ENCODE measurements around the gene MAPK1. TPM values are rescaled to one million over a fixed set of nuclear protein-coding genes. Genes with fewer than 3 reads are reported as not detected.

MAPK1 gene
- total RNA-seq, 1 experiment from 2014 or later, result 87.4 TPM

DNA sequence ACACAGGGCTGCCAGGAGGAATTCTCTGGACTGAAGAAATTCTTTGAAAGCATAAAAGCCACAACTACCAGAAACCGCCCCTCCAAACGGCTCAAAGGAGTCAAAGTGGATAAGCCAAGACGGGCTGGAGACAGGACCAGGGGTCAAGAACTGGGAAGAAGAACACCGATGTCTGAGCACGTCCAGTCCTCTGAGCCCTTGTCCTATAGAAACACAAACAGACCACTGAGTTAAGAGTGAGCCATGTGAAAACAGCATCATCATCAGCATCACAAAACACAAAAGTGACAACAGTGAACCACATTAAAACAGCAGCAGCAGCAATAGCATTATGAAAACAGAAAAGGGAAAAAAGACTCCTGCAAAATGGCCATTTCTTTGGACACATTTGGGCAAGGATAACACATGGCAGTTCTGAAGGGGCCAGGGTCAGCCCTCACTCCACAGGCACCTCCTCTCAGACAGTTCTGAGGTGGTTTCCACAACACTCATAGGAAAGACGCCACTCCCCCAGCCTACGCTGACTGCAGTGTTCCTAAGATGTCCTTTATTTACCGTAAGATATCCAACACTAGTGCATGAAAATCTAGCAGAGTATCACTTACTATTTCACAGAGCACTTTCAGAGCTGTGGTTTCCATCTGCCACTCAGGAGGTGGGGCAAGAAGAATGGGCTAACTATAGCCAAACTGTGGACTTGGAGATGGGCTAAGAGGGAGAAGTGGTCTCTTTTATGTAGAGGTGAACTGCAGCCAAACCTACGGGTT lies 103.2 kb downstream of the MAPK1 start:
- Mint-ChIP-seq H3K36me3 (peaks cover 67% of the 10 kb centered on the region), H3K27ac (peak overlapping the region; percentile 25; the same call in 1 of the 2 replicates), H3K9me3 (no peaks in the 10 kb centered on the region), H3K27me3 (ENCODE audit: low read depth) (no peaks in the 10 kb centered on the region), H3K4me1 (no peaks in the 10 kb centered on the region), H3K4me3 (no peak overlapping the region)
- ChIA-PET POLR2A (interaction anchor here (0.7 to 1.0 kb wide), 2 partner anchors 12 to 189 kb away, joined by 3 read pairs; no protein-coding TSS in a partner anchor), CTCF (interaction anchor here (1.0 kb wide), 1 partner anchor 174 kb away, joined by 5 read pairs; no protein-coding TSS in a partner anchor)
- ATAC-seq, result no peak
- no peak for DNase-seq (ENCODE audit: low spot score)
- TF ChIP-seq ZNF317 (CRISPR knock-in tag; IDR thresholded peaks at IDR 0.05; ENCODE audit: borderline replicate concordance, low read depth) (no peak), FOXK1 (CRISPR knock-in tag; IDR thresholded peaks at IDR 0.05) (no peak), SOX15 (CRISPR knock-in tag; IDR thresholded peaks at IDR 0.05) (no peak), NFYB (CRISPR knock-in tag; conservative IDR thresholded peaks at IDR 0.05; ENCODE audit: low read depth) (no peak), TCF7 (CRISPR knock-in tag; IDR thresholded peaks at IDR 0.05; ENCODE audit: low read depth) (no peak), ESRRA (CRISPR knock-in tag; IDR thresholded peaks at IDR 0.05; ENCODE audit: borderline replicate concordance) (no peak), CTCF (IDR thresholded peaks at IDR 0.05) (no peak), NR2C2 (CRISPR knock-in tag; IDR thresholded peaks at IDR 0.05) (no peak), FOXP1 (CRISPR knock-in tag; IDR thresholded peaks at IDR 0.05; ENCODE audit: borderline replicate concordance) (no peak), GTF2I (CRISPR knock-in tag; conservative IDR thresholded peaks at IDR 0.05) (no peak), E2F1 (CRISPR knock-in tag; IDR thresholded peaks at IDR 0.05) (no peak)
- TF ChIP-seq, protein P1, sequence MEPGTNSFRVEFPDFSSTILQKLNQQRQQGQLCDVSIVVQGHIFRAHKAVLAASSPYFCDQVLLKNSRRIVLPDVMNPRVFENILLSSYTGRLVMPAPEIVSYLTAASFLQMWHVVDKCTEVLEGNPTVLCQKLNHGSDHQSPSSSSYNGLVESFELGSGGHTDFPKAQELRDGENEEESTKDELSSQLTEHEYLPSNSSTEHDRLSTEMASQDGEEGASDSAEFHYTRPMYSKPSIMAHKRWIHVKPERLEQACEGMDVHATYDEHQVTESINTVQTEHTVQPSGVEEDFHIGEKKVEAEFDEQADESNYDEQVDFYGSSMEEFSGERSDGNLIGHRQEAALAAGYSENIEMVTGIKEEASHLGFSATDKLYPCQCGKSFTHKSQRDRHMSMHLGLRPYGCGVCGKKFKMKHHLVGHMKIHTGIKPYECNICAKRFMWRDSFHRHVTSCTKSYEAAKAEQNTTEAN (CRISPR knock-in tag; IDR thresholded peaks at IDR 0.05), result no peak
- TF ChIP-seq, protein P2, sequence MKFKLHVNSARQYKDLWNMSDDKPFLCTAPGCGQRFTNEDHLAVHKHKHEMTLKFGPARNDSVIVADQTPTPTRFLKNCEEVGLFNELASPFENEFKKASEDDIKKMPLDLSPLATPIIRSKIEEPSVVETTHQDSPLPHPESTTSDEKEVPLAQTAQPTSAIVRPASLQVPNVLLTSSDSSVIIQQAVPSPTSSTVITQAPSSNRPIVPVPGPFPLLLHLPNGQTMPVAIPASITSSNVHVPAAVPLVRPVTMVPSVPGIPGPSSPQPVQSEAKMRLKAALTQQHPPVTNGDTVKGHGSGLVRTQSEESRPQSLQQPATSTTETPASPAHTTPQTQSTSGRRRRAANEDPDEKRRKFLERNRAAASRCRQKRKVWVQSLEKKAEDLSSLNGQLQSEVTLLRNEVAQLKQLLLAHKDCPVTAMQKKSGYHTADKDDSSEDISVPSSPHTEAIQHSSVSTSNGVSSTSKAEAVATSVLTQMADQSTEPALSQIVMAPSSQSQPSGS (CRISPR knock-in tag; IDR thresholded peaks at IDR 0.05; ENCODE audit: borderline replicate concordance, low read depth), result no peak
- TF ChIP-seq, protein P3, sequence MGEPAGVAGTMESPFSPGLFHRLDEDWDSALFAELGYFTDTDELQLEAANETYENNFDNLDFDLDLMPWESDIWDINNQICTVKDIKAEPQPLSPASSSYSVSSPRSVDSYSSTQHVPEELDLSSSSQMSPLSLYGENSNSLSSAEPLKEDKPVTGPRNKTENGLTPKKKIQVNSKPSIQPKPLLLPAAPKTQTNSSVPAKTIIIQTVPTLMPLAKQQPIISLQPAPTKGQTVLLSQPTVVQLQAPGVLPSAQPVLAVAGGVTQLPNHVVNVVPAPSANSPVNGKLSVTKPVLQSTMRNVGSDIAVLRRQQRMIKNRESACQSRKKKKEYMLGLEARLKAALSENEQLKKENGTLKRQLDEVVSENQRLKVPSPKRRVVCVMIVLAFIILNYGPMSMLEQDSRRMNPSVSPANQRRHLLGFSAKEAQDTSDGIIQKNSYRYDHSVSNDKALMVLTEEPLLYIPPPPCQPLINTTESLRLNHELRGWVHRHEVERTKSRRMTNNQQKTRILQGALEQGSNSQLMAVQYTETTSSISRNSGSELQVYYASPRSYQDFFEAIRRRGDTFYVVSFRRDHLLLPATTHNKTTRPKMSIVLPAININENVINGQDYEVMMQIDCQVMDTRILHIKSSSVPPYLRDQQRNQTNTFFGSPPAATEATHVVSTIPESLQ (CRISPR knock-in tag; IDR thresholded peaks at IDR 0.05), result no peak

- DNase-seq (ENCODE audit: low spot score) (no peak), ATAC-seq (no peak)
- Mint-ChIP-seq H3K4me1 (no peaks in the 10 kb centered on the region), H3K36me3 (peaks cover 65% of the 10 kb centered on the region), H3K27ac (no peak overlapping the region), H3K9me3 (no peaks in the 10 kb centered on the region), H3K27me3 (ENCODE audit: low read depth) (no peaks in the 10 kb centered on the region), H3K4me3 (no peak overlapping the region)
- POLR2A ChIA-PET, result no interaction called here
- CTCF ChIA-PET, result interaction anchor here (0.6 kb wide), 1 partner anchor 826 kb away, joined by 3 read pairs; no protein-coding TSS in a partner anchor
- TF ChIP-seq, protein P4, sequence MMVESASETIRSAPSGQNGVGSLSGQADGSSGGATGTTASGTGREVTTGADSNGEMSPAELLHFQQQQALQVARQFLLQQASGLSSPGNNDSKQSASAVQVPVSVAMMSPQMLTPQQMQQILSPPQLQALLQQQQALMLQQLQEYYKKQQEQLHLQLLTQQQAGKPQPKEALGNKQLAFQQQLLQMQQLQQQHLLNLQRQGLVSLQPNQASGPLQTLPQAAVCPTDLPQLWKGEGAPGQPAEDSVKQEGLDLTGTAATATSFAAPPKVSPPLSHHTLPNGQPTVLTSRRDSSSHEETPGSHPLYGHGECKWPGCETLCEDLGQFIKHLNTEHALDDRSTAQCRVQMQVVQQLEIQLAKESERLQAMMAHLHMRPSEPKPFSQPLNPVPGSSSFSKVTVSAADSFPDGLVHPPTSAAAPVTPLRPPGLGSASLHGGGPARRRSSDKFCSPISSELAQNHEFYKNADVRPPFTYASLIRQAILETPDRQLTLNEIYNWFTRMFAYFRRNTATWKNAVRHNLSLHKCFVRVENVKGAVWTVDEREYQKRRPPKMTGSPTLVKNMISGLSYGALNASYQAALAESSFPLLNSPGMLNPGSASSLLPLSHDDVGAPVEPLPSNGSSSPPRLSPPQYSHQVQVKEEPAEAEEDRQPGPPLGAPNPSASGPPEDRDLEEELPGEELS (CRISPR knock-in tag; IDR thresholded peaks at IDR 0.05), result no peak
- no peak for TF ChIP-seq PREB (CRISPR knock-in tag; IDR thresholded peaks at IDR 0.05; ENCODE audit: borderline replicate concordance)
- TF ChIP-seq ZSCAN18 (CRISPR knock-in tag; IDR thresholded peaks at IDR 0.05), result no peak
- no peak for TF ChIP-seq TP53 (CRISPR knock-in tag; IDR thresholded peaks at IDR 0.05)
- TF ChIP-seq ELF4 (CRISPR knock-in tag; IDR thresholded peaks at IDR 0.05; ENCODE audit: low read depth), result no peak
- TF ChIP-seq GABPB1 (CRISPR knock-in tag; IDR thresholded peaks at IDR 0.05), result no peak
These were observed 104.5 kb downstream of the MAPK1 start for GRCh38 chr22:21762712-21763581.
